SK-N-SH treated with all-trans-retinoic acid at 6 μM for 48 hours (cell line): ENCODE measurements around the gene RNASE11.

Experiments
- ATAC-seq: fragments of 200-7000 bp; cut with Tn5 transposase; 3 replicates; pipeline ENCODE4 v1.9.1; 2020; ENCODE audit warnings: mild to moderate bottlenecking, moderate library complexity
- BACH2 ChIP-seq: fragments of 250-450 bp; sonication (Bioruptor Pico); IDR thresholded peaks from 2 replicates; pipeline ENCODE4 v1.9.0; 2021; ENCODE audit warnings: mild to moderate bottlenecking, borderline replicate concordance
- CSDC2 ChIP-seq: fragments of 250-450 bp; sonication (Bioruptor Pico); IDR thresholded peaks from 2 replicates; pipeline ENCODE4 v1.5.0; 2020; ENCODE audit warnings: mild to moderate bottlenecking, moderate library complexity
- GLIS3 ChIP-seq: fragments of 250-450 bp; sonication (Bioruptor Pico); IDR thresholded peaks from 2 replicates; pipeline ENCODE4 v1.5.0; 2020; ENCODE audit warnings: mild to moderate bottlenecking, moderate library complexity
- ISL1 ChIP-seq: fragments of 250-450 bp; sonication (Bioruptor Pico); IDR thresholded peaks from 2 replicates; pipeline ENCODE4 v2.1.2; 2022; ENCODE audit warnings: mild to moderate bottlenecking, moderate library complexity
- OSR1 ChIP-seq: fragments of 250-450 bp; sonication (Bioruptor Pico); IDR thresholded peaks from 2 replicates; pipeline ENCODE4 v1.8.0; 2022; ENCODE audit warnings: moderate library complexity, mild to moderate bottlenecking, inconsistent platforms
- RARB ChIP-seq: fragments of 250-450 bp; sonication (Bioruptor Pico); IDR thresholded peaks from 2 replicates; pipeline ENCODE4 v1.8.0; 2021; ENCODE audit warnings: mild to moderate bottlenecking, moderate library complexity
- SNAI2 ChIP-seq: fragments of 250-450 bp; sonication (Bioruptor Pico); IDR thresholded peaks from 2 replicates; pipeline ENCODE4 v1.5.0; 2020; ENCODE audit warnings: mild to moderate bottlenecking, moderate library complexity
- TCF4 ChIP-seq: fragments of 250-450 bp; sonication (Bioruptor Pico); IDR thresholded peaks from 2 replicates; pipeline ENCODE4 v1.8.0; 2021; ENCODE audit warnings: mild to moderate bottlenecking, moderate library complexity, borderline replicate concordance
- TOX ChIP-seq: fragments of 250-450 bp; sonication (Bioruptor Pico); IDR thresholded peaks from 2 replicates; pipeline ENCODE4 v1.8.0; 2021; ENCODE audit warnings: mild to moderate bottlenecking, moderate library complexity, borderline replicate concordance
- ZC3H10 ChIP-seq: fragments of 250-450 bp; sonication (Bioruptor Pico); IDR thresholded peaks from 2 replicates; pipeline ENCODE4 v1.5.1; 2021; ENCODE audit warnings: mild to moderate bottlenecking, moderate library complexity
- ZFP3 ChIP-seq: fragments of 250-450 bp; sonication (Bioruptor Pico); IDR thresholded peaks from 2 replicates; pipeline ENCODE4 v1.5.0; 2020; ENCODE audit warnings: mild to moderate bottlenecking, moderate library complexity
- ZFP30 ChIP-seq: fragments of 450-650 bp; formaldehyde crosslinking; IDR thresholded peaks from 2 replicates; pipeline ENCODE4 v1.5.0; 2022; ENCODE audit warnings: mild to moderate bottlenecking, moderate library complexity
- ZNF565 ChIP-seq: fragments of 450-650 bp; formaldehyde crosslinking; conservative IDR thresholded peaks from 2 replicates; pipeline ENCODE4 v1.5.0; 2020; ENCODE audit warnings: low read depth, mild to moderate bottlenecking, moderate library complexity
- ZNF70 ChIP-seq: fragments of 450-650 bp; formaldehyde crosslinking; IDR thresholded peaks from 2 replicates; pipeline ENCODE4 v1.5.0; 2020; ENCODE audit warnings: mild to moderate bottlenecking, moderate library complexity
- ZNF8 ChIP-seq: fragments of 450-650 bp; formaldehyde crosslinking; IDR thresholded peaks from 2 replicates; pipeline ENCODE4 v1.5.0; 2020; ENCODE audit warnings: mild to moderate bottlenecking, moderate library complexity
- TF ChIP-seq, protein P1 (sequence below): fragments of 250-450 bp; sonication (Bioruptor Pico); IDR thresholded peaks from 2 replicates; pipeline ENCODE4 v1.5.1; 2021; ENCODE audit warnings: mild to moderate bottlenecking, moderate library complexity
- TF ChIP-seq, protein P2 (sequence below): fragments of 250-450 bp; sonication (Bioruptor Pico); IDR thresholded peaks from 2 replicates; pipeline ENCODE4 v1.5.0; 2020; ENCODE audit warnings: mild to moderate bottlenecking, moderate library complexity
- TF ChIP-seq, protein P3 (sequence below): fragments of 250-450 bp; sonication (Bioruptor Pico); IDR thresholded peaks from 2 replicates; pipeline ENCODE4 v1.8.0; 2020; ENCODE audit warnings: mild to moderate bottlenecking, moderate library complexity, borderline replicate concordance
- TF ChIP-seq, protein P4 (sequence below): fragments of 250-450 bp; sonication (Bioruptor Pico); IDR thresholded peaks from 2 replicates; pipeline ENCODE4 v1.8.0; 2021; ENCODE audit warnings: low read depth, mild to moderate bottlenecking, moderate library complexity, borderline replicate concordance
- TF ChIP-seq, protein P5 (sequence below): fragments of 250-450 bp; sonication (Bioruptor Pico); IDR thresholded peaks from 2 replicates; pipeline ENCODE4 v1.5.1; 2020; ENCODE audit warnings: low read depth, mild to moderate bottlenecking, moderate library complexity

Gene RNASE11

DNA sequence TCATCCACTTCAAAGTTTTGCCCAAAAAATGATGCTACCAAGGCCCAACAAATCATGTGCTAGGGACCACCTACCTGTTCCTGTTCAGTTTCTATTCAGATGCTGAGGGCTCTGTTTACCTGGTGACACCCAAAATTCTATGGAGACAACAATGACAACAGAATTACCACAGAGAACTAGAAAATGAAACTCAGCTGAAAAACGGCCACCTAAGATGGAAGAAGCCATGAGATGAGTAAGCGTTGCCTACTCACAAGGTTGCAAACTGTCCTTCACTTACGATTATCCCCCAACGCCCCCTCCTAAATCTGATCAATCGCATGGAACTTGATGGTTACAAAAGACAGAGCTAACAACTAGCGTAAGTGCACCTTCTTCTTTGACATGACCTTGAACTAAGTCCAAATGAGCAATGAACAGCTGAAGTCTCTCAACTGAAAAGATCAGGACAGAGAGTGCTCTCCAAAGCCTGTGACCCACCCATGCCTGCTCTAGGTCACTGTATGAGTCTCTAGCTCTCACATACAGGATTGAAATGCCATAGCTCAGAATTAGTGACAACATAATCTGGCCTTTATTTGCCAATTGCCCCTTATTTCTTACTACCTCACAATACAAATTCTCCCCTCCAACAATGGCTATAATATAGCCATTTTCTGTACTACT is at the start of gene RNASE11:
TSS of gene RNASE11 (minus strand) at position 513 of the 666 bp plus-strand sequence.
- TF ChIP-seq GLIS3 (CRISPR knock-in tag) (no peak), ZNF70 (CRISPR knock-in tag) (no peak), ZNF8 (CRISPR knock-in tag) (no peak), OSR1 (CRISPR knock-in tag) (no peak), TCF4 (CRISPR knock-in tag) (no peak), RARB (CRISPR knock-in tag) (no peak), ZFP3 (no peak), ZC3H10 (no peak), ISL1 (CRISPR knock-in tag) (no peak)
- TF ChIP-seq, protein P1, sequence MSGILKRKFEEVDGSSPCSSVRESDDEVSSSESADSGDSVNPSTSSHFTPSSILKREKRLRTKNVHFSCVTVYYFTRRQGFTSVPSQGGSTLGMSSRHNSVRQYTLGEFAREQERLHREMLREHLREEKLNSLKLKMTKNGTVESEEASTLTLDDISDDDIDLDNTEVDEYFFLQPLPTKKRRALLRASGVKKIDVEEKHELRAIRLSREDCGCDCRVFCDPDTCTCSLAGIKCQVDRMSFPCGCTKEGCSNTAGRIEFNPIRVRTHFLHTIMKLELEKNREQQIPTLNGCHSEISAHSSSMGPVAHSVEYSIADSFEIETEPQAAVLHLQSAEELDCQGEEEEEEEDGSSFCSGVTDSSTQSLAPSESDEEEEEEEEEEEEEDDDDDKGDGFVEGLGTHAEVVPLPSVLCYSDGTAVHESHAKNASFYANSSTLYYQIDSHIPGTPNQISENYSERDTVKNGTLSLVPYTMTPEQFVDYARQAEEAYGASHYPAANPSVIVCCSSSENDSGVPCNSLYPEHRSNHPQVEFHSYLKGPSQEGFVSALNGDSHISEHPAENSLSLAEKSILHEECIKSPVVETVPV (CRISPR knock-in tag): no peak
- TF ChIP-seq, all 23 proteins: peak for 0
- no peak for ATAC-seq

DNA sequence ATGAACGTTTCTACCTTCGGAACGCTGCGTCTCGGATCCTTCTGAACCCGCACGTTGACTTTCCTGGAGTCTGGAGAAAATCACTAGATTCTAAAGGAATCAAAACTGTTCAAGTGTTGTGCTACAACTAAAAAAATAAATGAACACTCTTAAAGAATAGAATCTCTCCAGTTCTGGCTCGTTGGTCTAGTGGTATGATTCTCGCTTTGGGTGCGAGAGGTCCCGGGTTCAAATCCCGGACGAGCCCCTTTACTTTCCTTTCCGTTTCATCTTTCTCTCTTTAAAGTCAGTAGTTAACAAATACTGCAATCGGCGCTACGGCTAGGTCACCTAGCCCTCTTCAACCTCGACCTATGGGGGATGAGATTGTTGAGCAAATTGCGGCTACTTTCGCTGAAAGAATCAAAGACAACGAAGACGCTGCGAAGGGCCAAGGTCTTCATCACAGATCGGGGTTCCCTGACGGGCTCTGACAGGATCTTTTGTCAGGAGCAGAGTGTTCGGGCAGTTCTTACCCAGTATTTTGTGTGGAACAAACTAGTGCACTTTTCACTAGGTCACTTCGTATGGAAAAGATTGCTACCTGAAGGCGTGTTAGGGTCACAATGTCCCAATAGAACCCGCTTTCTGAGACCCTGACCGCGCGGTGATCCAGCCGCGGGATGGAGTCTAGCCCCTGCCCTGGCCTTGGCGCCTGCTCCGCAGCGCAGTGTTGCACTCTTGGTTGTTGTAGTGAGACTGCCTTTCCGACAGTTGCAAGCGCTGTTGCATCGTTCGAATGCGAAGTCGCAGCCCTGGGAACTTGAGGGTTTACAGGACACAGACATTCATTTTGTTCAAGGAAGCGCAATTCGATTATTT is 45.3 kb upstream of the RNASE11 start:
- peak; percentile 82 for ATAC-seq
- TF ChIP-seq, protein P1 (CRISPR knock-in tag): no peak
- TF ChIP-seq GLIS3 (CRISPR knock-in tag): no peak
- TF ChIP-seq TCF4 (CRISPR knock-in tag): no peak
- TF ChIP-seq ZNF8 (CRISPR knock-in tag): no peak
- no peak for TF ChIP-seq CSDC2 (CRISPR knock-in tag)
- TF ChIP-seq, protein P2, sequence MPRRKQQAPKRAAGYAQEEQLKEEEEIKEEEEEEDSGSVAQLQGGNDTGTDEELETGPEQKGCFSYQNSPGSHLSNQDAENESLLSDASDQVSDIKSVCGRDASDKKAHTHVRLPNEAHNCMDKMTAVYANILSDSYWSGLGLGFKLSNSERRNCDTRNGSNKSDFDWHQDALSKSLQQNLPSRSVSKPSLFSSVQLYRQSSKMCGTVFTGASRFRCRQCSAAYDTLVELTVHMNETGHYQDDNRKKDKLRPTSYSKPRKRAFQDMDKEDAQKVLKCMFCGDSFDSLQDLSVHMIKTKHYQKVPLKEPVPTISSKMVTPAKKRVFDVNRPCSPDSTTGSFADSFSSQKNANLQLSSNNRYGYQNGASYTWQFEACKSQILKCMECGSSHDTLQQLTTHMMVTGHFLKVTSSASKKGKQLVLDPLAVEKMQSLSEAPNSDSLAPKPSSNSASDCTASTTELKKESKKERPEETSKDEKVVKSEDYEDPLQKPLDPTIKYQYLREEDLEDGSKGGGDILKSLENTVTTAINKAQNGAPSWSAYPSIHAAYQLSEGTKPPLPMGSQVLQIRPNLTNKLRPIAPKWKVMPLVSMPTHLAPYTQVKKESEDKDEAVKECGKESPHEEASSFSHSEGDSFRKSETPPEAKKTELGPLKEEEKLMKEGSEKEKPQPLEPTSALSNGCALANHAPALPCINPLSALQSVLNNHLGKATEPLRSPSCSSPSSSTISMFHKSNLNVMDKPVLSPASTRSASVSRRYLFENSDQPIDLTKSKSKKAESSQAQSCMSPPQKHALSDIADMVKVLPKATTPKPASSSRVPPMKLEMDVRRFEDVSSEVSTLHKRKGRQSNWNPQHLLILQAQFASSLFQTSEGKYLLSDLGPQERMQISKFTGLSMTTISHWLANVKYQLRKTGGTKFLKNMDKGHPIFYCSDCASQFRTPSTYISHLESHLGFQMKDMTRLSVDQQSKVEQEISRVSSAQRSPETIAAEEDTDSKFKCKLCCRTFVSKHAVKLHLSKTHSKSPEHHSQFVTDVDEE (CRISPR knock-in tag): no peak
- no peak for TF ChIP-seq OSR1 (CRISPR knock-in tag)
- no peak for TF ChIP-seq TOX (CRISPR knock-in tag)
- TF ChIP-seq, protein P3, sequence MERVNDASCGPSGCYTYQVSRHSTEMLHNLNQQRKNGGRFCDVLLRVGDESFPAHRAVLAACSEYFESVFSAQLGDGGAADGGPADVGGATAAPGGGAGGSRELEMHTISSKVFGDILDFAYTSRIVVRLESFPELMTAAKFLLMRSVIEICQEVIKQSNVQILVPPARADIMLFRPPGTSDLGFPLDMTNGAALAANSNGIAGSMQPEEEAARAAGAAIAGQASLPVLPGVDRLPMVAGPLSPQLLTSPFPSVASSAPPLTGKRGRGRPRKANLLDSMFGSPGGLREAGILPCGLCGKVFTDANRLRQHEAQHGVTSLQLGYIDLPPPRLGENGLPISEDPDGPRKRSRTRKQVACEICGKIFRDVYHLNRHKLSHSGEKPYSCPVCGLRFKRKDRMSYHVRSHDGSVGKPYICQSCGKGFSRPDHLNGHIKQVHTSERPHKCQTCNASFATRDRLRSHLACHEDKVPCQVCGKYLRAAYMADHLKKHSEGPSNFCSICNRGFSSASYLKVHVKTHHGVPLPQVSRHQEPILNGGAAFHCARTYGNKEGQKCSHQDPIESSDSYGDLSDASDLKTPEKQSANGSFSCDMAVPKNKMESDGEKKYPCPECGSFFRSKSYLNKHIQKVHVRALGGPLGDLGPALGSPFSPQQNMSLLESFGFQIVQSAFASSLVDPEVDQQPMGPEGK (CRISPR knock-in tag): no peak
- TF ChIP-seq, protein P4, sequence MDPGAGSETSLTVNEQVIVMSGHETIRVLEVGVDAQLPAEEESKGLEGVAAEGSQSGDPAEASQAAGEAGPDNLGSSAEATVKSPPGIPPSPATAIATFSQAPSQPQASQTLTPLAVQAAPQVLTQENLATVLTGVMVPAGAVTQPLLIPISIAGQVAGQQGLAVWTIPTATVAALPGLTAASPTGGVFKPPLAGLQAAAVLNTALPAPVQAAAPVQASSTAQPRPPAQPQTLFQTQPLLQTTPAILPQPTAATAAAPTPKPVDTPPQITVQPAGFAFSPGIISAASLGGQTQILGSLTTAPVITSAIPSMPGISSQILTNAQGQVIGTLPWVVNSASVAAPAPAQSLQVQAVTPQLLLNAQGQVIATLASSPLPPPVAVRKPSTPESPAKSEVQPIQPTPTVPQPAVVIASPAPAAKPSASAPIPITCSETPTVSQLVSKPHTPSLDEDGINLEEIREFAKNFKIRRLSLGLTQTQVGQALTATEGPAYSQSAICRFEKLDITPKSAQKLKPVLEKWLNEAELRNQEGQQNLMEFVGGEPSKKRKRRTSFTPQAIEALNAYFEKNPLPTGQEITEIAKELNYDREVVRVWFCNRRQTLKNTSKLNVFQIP (CRISPR knock-in tag): no peak
- TF ChIP-seq RARB (CRISPR knock-in tag): no peak
- TF ChIP-seq BACH2: no peak
- no peak for TF ChIP-seq ZNF565 (CRISPR knock-in tag)
- no peak for TF ChIP-seq ZC3H10
- no peak for TF ChIP-seq ZFP30 (CRISPR knock-in tag)
- TF ChIP-seq ISL1 (CRISPR knock-in tag): no peak

DNA sequence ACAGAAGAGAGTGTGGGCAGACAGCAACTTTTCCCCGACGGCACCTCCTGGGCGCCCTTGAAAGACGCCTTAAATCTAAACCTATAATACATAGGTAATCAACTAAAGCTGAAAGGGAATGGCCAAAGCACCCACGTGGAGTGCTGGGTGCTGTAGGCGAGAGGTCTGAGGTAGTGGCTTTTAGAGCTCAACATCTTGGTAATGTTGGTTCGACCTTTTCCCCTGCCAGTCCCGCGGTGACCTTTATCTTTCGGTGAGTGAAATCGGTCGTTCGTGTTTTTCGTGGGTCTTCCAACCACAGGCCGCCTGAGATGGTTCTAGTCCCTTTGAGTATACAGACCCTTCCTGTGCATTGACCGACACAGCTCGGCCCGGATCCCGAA is 44.6 kb upstream of the RNASE11 start:
- ATAC-seq: peak; percentile 13
- TF ChIP-seq TOX (CRISPR knock-in tag) (no peak), CSDC2 (CRISPR knock-in tag) (no peak), ISL1 (CRISPR knock-in tag) (no peak), ZFP3 (no peak), ZNF565 (CRISPR knock-in tag) (no peak), RARB (CRISPR knock-in tag) (no peak), SNAI2 (no peak)
- TF ChIP-seq, protein P1 (CRISPR knock-in tag): no peak
- TF ChIP-seq, protein P5, sequence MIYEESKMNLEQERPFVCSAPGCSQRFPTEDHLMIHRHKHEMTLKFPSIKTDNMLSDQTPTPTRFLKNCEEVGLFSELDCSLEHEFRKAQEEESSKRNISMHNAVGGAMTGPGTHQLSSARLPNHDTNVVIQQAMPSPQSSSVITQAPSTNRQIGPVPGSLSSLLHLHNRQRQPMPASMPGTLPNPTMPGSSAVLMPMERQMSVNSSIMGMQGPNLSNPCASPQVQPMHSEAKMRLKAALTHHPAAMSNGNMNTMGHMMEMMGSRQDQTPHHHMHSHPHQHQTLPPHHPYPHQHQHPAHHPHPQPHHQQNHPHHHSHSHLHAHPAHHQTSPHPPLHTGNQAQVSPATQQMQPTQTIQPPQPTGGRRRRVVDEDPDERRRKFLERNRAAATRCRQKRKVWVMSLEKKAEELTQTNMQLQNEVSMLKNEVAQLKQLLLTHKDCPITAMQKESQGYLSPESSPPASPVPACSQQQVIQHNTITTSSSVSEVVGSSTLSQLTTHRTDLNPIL (CRISPR knock-in tag): no peak
- TF ChIP-seq, protein P4 (CRISPR knock-in tag): no peak
